Amniotic epithelial cell (primary cell): Measurements from ENCODE around the gene ITGA11.

ENCODE experiments used
- DNase-seq: peaks from one replicate; pipeline ENCODE4 v3.0.0-alpha.2; 2010; ENCODE audit warnings: low read depth

ITGA11 gene

GRCh38 chr15:68352401-68353062, 79.4 kb downstream of the ITGA11 start:
- DNase-seq: peak; percentile 93

- DNase-seq: no peak
Measured at GRCh38 chr15:68349151-68349550, 82.8 kb downstream of the ITGA11 start.

GRCh38 chr15:68348606-68349005, 83.4 kb downstream of the ITGA11 start:
- DNase-seq: no peak

GRCh38 chr15:68348081-68348480, 83.9 kb downstream of the ITGA11 start:
- DNase-seq: no peak

- DNase-seq: peak; percentile 61
Measured at GRCh38 chr15:68347392-68347791, 84.6 kb downstream of the ITGA11 start.

- DNase-seq: no peak
Measured at GRCh38 chr15:68346979-68347378, 85.0 kb downstream of the ITGA11 start.

GRCh38 chr15:68345481-68345880, 86.5 kb downstream of the ITGA11 start:
- no peak for DNase-seq

GRCh38 chr15:68344600-68344999, 87.4 kb downstream of the ITGA11 start:
- DNase-seq: no peak

- no peak for DNase-seq
Measured at GRCh38 chr15:68343579-68344225, 88.3 kb downstream of the ITGA11 start.

- DNase-seq: peak; percentile 51
Measured at GRCh38 chr15:68341760-68342725, 89.9 kb downstream of the ITGA11 start.

GRCh38 chr15:68340726-68341671, 91.0 kb downstream of the ITGA11 start:
- DNase-seq: peak; percentile 84

- DNase-seq: no peak
Measured at GRCh38 chr15:68339481-68339880, 92.5 kb downstream of the ITGA11 start.

GRCh38 chr15:68337826-68338225, 94.1 kb downstream of the ITGA11 start:
- DNase-seq: no peak

GRCh38 chr15:68336516-68336915, 95.4 kb downstream of the ITGA11 start:
- DNase-seq: no peak

- no peak for DNase-seq
Measured at GRCh38 chr15:68335655-68336054, 96.3 kb downstream of the ITGA11 start.

- peak; percentile 21 for DNase-seq
Measured at GRCh38 chr15:68335251-68335650, 96.7 kb downstream of the ITGA11 start.

- peak; percentile 75 for DNase-seq
Measured at GRCh38 chr15:68334661-68335124, 97.3 kb downstream of the ITGA11 start.

- DNase-seq: peak; percentile 60
Measured at GRCh38 chr15:68333775-68334470, 98.0 kb downstream of the ITGA11 start.

- DNase-seq: no peak
Measured at GRCh38 chr15:68332266-68332665, 99.7 kb downstream of the ITGA11 start.

- no peak for DNase-seq
Measured at GRCh38 chr15:68330901-68331300, 101.1 kb downstream of the ITGA11 start.

GRCh38 chr15:68330416-68330815, 101.5 kb downstream of the ITGA11 start:
- DNase-seq: no peak
